IMR-90 (cell line): ENCODE results near the gene DIRAS2. TPM values are rescaled to one million over a fixed set of nuclear protein-coding genes. Genes with fewer than 3 reads are reported as not detected.

Experiments used
- ATAC-seq: fragments of 200-7000 bp; cut with Tn5 transposase; 2 replicates; pipeline ENCODE4 v1.9.1; 2020; ENCODE audit warnings: low read depth, mild to moderate bottlenecking, moderate library complexity
- BruUV-seq: library from RNA; stranded (reverse); fragments of 400-500 nt; replicated peaks from 2 replicates; lab custom pipeline; 2021; lab: Mats Ljungman, UMichigan
- CTCF ChIA-PET: fragments of 300-600 bp; formaldehyde crosslinking; extraction: SDS; loops from one replicate; lab custom pipeline; 2021; ENCODE audit warnings: antibody characterized with exemption; lab: Yijun Ruan, JAX
- POLR2A ChIA-PET: fragments of 300-600 bp; sonication (Branson Sonifier 250); formaldehyde crosslinking; loops from one replicate; lab custom pipeline; 2022; ENCODE audit warnings: antibody characterized with exemption; ENCODE audit not compliant: unreplicated experiment; lab: Charles Lee
- DNase-seq: peaks from one replicate; pipeline ENCODE4 v3.0.0; 2013
- H2AFZ ChIP-seq: replicated peaks from 2 replicates; pipeline ENCODE3; 2013; ENCODE audit warnings: low read length, mild to moderate bottlenecking; ENCODE audit not compliant: poor library complexity
- H2AK5ac ChIP-seq: 2 replicates; pipeline ENCODE4 v1.6.1; 2013; ENCODE audit warnings: low read depth, low read length, inconsistent platforms
- H2AK9ac ChIP-seq: replicated peaks from 2 replicates; pipeline ENCODE3; 2013; ENCODE audit warnings: mild to moderate bottlenecking, low read depth, low read length, moderate library complexity; ENCODE audit not compliant: poor library complexity
- H2BK120ac ChIP-seq: 2 replicates; pipeline ENCODE4 v1.6.1; 2013; ENCODE audit warnings: low read depth, low read length, inconsistent platforms
- H2BK15ac ChIP-seq: 3 replicates; pipeline ENCODE4 v1.6.1; 2013; ENCODE audit warnings: low read depth, low read length, inconsistent platforms
- H2BK20ac ChIP-seq: 2 replicates; pipeline ENCODE4 v1.6.1; 2013; ENCODE audit warnings: low read depth, mild to moderate bottlenecking, inconsistent platforms, low read length, moderate library complexity
- H2BK5ac ChIP-seq: 2 replicates; pipeline ENCODE4 v1.6.1; 2013; ENCODE audit warnings: mild to moderate bottlenecking, low read depth, low read length, inconsistent platforms; ENCODE audit not compliant: poor library complexity, severe bottlenecking
- H3K14ac ChIP-seq: replicated peaks from 2 replicates; pipeline ENCODE4 v1.6.1; 2013; ENCODE audit warnings: low read depth, low read length, inconsistent platforms
- H3K18ac ChIP-seq: 2 replicates; pipeline ENCODE4 v1.6.1; 2013; ENCODE audit warnings: low read depth, low read length, control low read depth
- H3K23ac ChIP-seq: 2 replicates; pipeline ENCODE4 v1.6.1; 2013; ENCODE audit warnings: low read depth, low read length, inconsistent platforms
- H3K27ac ChIP-seq: 2 replicates; pipeline ENCODE4 v1.5.1; 2013; ENCODE audit warnings: mild to moderate bottlenecking, control low read depth, low read length; ENCODE audit not compliant: insufficient read depth
- H3K27me3 ChIP-seq: 2 replicates; pipeline ENCODE4 v1.6.1; 2013; ENCODE audit warnings: low read length; ENCODE audit not compliant: control insufficient read depth, insufficient read depth
- H3K36me3 ChIP-seq: 2 replicates; pipeline ENCODE4 v1.6.1; 2013; ENCODE audit warnings: low read length, mixed read lengths; ENCODE audit not compliant: control insufficient read depth, insufficient read depth
- H3K4ac ChIP-seq: 2 replicates; pipeline ENCODE4 v1.6.1; 2013; ENCODE audit warnings: low read depth, low read length, inconsistent platforms
- H3K4me1 ChIP-seq: 2 replicates; pipeline ENCODE4 v1.6.1; 2013; ENCODE audit warnings: low read length, mixed read lengths; ENCODE audit not compliant: control insufficient read depth, insufficient read depth
- H3K4me2 ChIP-seq: 2 replicates; pipeline ENCODE4 v1.6.1; 2013; ENCODE audit warnings: low read depth, mild to moderate bottlenecking, control low read depth, low read length, moderate library complexity
- H3K4me3 ChIP-seq: 2 replicates; pipeline ENCODE4 v1.5.1; 2013; ENCODE audit warnings: low read depth, mild to moderate bottlenecking, control low read depth, low read length, moderate library complexity; ENCODE audit not compliant: insufficient read depth
- H3K56ac ChIP-seq: 2 replicates; pipeline ENCODE4 v1.6.1; 2013; ENCODE audit warnings: low read length, inconsistent platforms; ENCODE audit not compliant: insufficient read depth; ENCODE audit errors: extremely low read depth
- H3K79me1 ChIP-seq, 2 experiments: 2 replicates each; pipeline ENCODE4 v1.6.1; 2013; ENCODE audit warnings: low read length in 2 of 2, inconsistent platforms in 1 of 2, low read depth in 1 of 2
- H3K9ac ChIP-seq: 2 replicates; pipeline ENCODE4 v1.6.1; 2013; ENCODE audit warnings: low read depth, low read length, control low read depth
- H3K9me1 ChIP-seq: 2 replicates; pipeline ENCODE4 v1.6.1; 2013; ENCODE audit warnings: low read length, inconsistent platforms; ENCODE audit not compliant: insufficient read depth
- H3K9me3 ChIP-seq: 2 replicates; pipeline ENCODE4 v1.6.1; 2013; ENCODE audit warnings: low read length; ENCODE audit not compliant: control insufficient read depth, insufficient read depth
- H4K20me1 ChIP-seq: 2 replicates; pipeline ENCODE4 v1.6.1; 2013; ENCODE audit warnings: low read length, inconsistent platforms; ENCODE audit not compliant: insufficient read depth
- H4K5ac ChIP-seq: 2 replicates; pipeline ENCODE4 v1.6.1; 2013; ENCODE audit warnings: mild to moderate bottlenecking, low read depth, low read length, control low read depth
- H4K8ac ChIP-seq, 2 experiments: 2 replicates each; pipeline ENCODE4 v1.6.1; 2013; ENCODE audit warnings: low read depth in 2 of 2, low read length in 2 of 2, control low read depth in 1 of 2, inconsistent platforms in 1 of 2
- H4K91ac ChIP-seq: 2 replicates; pipeline ENCODE4 v1.6.1; 2013; ENCODE audit warnings: low read depth, low read length, inconsistent platforms; ENCODE audit not compliant: insufficient read depth
- FOS ChIP-seq: fragments of 150-350 bp; IDR thresholded peaks from 2 replicates; pipeline ENCODE4 v1.6.1; 2016; ENCODE audit warnings: low read depth, low read length
- RAD21 ChIP-seq: IDR thresholded peaks from 2 replicates; pipeline ENCODE4 v1.6.1; 2012; ENCODE audit warnings: low read length, improper control_type of control experiment
- WGBS, 2 experiments: methylation state at CpG; one replicate each; pipeline versions ENCODE4 v1.1.5 to v1.1.7; 2013; ENCODE audit warnings: missing lambda C conversion rate in 2 of 2; ENCODE audit not compliant: insufficient read length in 1 of 2; ENCODE audit errors: extremely low coverage in 2 of 2; 5-methylcytosine and 5-hydroxymethylcytosine counted together
- dilution Hi-C: fragments of 300-500 bp; cut with HindIII; formaldehyde crosslinking; loops from one replicate; pipeline ENCODE4 v1.14.3; 2018; ENCODE audit warnings: low sequenced_read_pairs; ENCODE audit not compliant: unreplicated experiment
- in situ Hi-C: fragments of 300-500 bp; cut with MboI; formaldehyde crosslinking; loops from 3 replicates; pipeline ENCODE4 v1.14.3; 2019; ENCODE audit warnings: low sequenced_read_pairs, inconsistent platforms, mixed read lengths
- intact Hi-C: fragments of 100-400 bp; cut with micrococcal nuclease; formaldehyde crosslinking; loops from 2 replicates; pipeline ENCODE4 v1.10.0; 2022
- polyA plus RNA-seq, 3 experiments: library from polyadenylated mRNA; depleted of rRNA; stranded (reverse); fragments of >200 nt; gene quantifications; 2 replicates each; pipeline ENCODE4 v1.2.3, GENCODE V29; 2012; ENCODE audit warnings: low replicate concordance in 1 of 3
- total RNA-seq: library from RNA; depleted of rRNA; stranded (reverse); fragments of >200 nt; gene quantifications from 2 replicates; pipeline ENCODE4 v1.2.3, GENCODE V29; 2012

The DIRAS2 gene
- total and polyA plus RNA-seq, 2 of the 4 experiments (the other 2 are of a cell fraction): not detected

DNA sequence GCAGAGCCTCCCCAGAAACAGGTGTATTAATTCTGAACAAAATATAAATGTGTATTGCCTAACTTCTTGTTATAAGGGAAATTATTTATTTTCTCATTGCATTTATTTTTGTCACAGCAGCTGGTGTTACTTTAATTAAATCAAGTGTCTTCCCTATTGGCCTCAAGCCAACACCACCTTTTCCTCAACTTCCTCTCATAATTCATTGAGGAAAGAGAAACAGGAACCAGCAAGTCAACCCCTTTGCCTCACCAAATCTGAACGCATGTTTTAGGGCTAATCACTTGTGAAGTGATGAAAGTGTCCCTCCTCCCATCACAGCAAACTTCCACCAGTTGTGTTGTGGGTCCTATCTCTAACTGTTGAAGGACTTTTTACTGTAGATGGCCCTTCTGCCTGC lies 73.1 kb downstream of the DIRAS2 start:
- ATAC-seq: no peak
- Histone ChIP-seq H3K9ac (no peak overlapping the region), H2AFZ (no peak overlapping the region), H3K4ac (no peak overlapping the region), H2AK5ac (no peak overlapping the region), H2BK15ac (no peak overlapping the region), H4K20me1 (no peaks in the 10 kb centered on the region), H3K79me1 (no peaks in the 10 kb centered on the region), H3K18ac (no peak overlapping the region), H3K14ac (no peak overlapping the region), H2BK120ac (no peak overlapping the region), H4K5ac (no peak overlapping the region), H3K36me3 (no peaks in the 10 kb centered on the region), H3K27me3 (no peaks in the 10 kb centered on the region), H3K4me2 (no peak overlapping the region), H3K4me3 (no peak overlapping the region), H3K56ac (no peak overlapping the region), H3K23ac (no peak overlapping the region), H2AK9ac (no peak overlapping the region), H4K8ac (no peak overlapping the region), H3K9me1 (no peaks in the 10 kb centered on the region), H3K9me3 (no peaks in the 10 kb centered on the region), H2BK20ac (no peak overlapping the region), H3K27ac (no peak overlapping the region), H2BK5ac (no peak overlapping the region), H3K4me1 (no peaks in the 10 kb centered on the region), H4K91ac (no peak overlapping the region)
- dilution Hi-C loops (no loop called here), intact Hi-C loops (no loop called here), in situ Hi-C loops (no loop called here)
- WGBS, 2 experiments: no CpG with 5 or more reads among the region's 1 CpG
- ChIA-PET CTCF (no interaction called here), POLR2A (no interaction called here)
- TF ChIP-seq FOS: no peak
- TF ChIP-seq RAD21: no peak
- no TSS peak for BruUV-seq
- DNase-seq: no peak
